ENCODE measurements around the gene IER2.
"Not testable (repeated sequence)": the region's sequence is repeated elsewhere in the genome, so short reads cannot be mapped to it uniquely, and the experiment has no call there.

IER2 gene

DNA sequence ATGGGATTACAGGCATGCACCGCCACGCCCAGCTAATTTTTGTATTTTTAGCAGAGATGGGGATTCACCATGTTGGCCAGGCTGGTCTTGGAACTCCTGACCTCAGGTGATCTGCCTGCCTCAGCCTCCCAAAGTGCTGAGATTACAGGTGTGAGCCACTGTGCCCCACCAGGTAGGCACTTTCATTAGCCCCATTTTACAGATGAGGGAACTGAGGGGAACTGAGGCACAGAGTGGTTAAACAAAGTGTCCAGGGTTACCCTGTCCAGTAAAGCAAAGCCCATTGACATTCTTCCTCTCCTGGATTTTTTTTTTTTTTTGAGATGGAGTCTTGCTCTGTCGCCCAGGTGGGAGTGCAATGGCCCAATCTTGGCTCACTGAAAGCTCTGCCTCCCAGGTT is 15.9 kb downstream of the IER2 start:
- FAIRE-seq = not testable (repeated sequence)

DNA sequence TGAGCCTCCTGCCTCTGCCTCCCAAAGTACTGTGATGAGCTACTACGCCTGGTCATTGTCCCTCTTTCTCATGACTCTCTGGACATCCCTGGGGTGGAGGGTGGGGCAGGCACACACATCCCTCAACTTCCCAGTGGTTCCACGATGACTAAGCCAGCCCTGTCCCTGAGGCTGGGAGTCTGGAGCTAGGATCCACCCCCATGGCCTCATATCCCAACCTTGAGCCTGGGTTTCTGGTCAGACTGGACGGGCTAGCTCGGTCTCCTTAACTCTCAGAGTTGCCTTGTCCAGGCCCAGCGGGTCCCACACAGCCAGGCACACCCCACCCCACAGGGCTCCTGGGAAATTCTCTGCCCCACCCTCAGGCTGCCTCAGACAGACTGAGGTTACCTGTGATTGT is 19.6 kb downstream of the IER2 start:
- FAIRE-seq = no peak

DNA sequence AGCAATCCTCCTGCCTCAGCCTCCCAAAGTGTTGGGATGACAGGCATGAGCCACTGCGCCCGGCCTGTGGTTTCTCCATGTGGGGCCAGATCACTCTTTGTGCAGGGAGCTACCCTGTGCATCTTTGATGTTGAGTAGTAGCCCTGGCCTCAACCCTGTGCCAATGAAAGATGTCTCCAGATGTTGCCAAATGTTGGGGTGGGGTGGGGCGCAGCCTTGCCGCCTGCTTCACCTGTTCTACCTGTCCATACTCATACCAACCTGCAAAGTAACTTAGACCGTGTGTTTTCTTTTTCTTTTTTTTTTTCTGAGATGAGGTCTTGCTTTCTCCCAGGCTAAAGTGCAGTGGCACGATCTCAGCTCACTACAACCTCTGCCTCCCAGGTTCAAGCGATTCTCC is 20.9 kb downstream of the IER2 start:
- no peak for FAIRE-seq

- no peak for FAIRE-seq
These were observed 22.3 kb downstream of the IER2 start for GRCh38 chr19:13172346-13173138.

DNA sequence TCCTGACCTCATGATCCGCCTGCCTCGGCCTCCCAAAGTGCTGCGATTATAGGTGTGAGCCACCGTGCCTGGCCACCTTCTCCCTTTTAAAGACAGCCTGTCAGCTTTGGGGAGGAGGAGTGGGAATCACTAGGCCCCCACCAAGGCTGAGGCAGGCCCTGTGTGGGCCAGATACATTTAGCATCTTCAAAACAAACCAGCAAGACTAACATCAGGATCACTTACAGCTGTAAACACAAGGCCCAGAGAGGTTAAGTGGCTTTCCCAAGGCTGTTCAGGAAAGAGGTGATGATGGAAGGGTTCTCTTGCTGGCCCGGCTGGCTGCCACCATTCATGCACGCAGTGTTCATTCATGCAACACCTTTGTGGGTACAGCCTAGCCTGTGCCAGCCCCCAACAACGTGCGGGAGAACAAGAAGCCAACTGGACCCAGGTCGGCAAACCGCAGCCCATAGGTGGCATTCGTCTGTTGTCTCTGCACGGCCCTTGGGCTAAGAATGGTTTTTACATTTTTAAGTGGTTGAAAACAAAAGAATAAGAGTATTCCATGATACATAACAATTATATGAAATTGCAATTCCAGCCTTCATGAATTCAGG is 23.0 kb downstream of the IER2 start:
- FAIRE-seq = no peak

GRCh38 chr19:13176345-13176744 is 26.1 kb downstream of the IER2 start:
- no peak for FAIRE-seq

GRCh38 chr19:13177584-13177983 is 27.4 kb downstream of the IER2 start:
- not testable (repeated sequence) for FAIRE-seq

GRCh38 chr19:13178291-13178690 is 28.1 kb downstream of the IER2 start:
- not testable (repeated sequence) for FAIRE-seq

DNA sequence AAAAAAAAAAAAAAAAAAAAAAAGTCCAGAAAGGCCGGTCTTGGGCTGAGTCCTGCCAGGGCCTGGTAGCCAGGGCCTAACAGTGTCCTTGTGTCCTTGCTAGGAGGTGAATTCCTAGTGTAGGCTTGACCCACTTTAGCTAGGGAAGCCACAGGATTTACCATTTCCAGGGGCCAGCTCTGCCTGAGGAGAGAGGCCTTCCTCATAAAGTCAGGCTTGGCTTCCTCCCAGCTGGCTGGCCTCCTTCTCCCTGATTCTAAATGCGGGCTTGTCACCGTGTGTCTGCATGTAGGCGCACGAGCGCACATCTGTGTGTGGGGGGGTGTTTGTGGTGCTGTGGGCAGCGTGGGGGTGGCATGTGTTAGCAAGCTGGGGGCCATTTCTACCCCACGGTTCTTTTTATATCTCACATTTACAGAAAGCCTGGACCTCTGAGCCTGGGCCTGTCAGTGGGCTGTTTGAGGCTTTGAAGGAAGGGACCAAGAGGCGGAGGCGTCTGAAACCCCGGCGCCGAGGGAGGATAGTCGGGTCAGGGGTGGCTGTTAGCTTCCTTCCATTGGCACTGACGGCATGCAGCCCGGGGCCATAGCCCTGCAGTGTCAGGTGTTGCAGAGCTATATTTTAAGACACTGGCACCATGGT is 31.7 kb downstream of the IER2 start:
- FAIRE-seq = no peak

GRCh38 chr19:13184926-13185325 is 34.7 kb downstream of the IER2 start:
- not testable (repeated sequence) for FAIRE-seq

DNA sequence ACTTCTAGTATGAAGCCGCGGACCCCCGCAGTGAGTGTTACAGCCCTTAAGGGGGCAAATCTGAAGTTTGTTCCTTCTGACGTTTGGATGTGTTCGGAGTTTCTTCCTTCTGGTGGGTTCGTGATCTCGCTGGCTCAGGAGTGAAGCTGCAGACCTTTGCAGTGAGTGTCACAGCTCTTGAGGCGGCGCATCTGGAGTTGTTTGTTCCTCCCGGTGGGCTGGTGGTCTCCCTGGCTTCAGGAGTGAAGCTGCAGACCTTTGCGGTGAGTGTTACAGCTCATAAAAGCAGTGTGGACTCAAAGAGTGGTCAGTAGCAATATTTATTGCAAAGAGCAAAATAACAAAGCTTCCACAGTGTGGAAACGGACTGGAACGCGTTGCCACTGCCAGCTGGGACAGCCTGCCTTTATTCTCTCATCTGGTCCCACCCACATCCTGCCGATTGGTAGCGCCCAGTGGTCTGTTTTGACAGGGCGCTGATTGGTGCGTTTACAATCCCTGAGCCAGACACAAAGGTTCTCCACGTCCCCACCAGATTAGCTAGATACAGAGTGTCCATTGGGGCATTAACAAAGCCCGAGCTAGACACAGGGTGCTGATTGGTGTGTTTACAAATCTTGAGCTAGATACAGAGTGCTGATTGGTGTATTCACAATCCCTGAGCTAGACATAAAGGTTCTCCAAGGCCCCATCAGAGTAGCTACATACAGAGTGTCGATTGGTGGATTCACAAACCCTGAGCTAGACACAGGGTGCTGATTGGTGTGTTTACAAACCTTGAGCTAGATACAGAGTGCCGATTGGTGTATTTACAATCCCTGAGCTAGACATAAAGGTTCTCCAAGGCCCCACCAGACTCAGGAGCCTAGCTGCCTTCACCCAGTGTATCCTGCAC is 35.8 kb downstream of the IER2 start:
- not testable (repeated sequence) for FAIRE-seq

DNA sequence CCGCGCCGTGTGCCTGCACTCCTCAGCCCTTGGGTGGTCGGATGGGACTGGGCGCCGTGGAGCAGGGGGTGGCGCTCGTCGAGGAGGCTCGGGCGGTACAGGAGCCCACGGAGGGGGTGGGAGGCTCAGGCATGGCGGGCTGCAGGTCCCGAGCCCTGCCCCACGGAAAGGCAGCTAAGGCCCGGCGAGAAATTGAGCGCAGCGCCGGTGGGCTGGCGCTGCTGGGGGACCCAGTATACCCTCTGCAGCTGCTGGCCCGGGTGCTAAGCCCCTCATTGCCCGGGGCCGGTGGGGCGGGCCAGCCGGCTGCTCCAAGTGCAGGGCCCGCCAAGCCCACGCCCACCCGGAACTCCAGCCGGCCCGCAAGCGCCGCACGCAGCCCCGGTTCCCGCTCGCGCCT is 36.5 kb downstream of the IER2 start:
- not testable (repeated sequence) for FAIRE-seq

DNA sequence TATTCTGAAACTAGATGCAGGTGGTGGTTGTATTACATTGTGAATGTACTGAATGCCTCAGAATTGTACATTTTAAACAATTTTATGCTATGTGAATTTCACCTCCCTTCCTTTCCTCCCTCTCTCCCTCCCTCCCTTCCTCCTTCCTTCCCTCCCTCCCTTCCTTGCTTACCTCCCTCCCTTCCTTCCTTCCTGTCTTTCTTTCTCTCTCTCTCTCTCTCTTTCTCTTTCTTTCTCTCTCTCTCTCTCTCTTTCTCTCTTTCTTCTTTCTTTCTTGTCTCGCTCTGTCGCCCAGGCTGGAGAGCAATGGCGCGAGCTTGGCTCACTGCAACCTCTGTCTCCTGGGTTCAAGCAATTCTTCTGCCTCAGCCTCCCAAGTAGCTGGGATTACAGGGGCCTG is 37.2 kb downstream of the IER2 start:
- no peak for FAIRE-seq

- FAIRE-seq = no peak
These were observed 39.4 kb downstream of the IER2 start for GRCh38 chr19:13189600-13189999.

DNA sequence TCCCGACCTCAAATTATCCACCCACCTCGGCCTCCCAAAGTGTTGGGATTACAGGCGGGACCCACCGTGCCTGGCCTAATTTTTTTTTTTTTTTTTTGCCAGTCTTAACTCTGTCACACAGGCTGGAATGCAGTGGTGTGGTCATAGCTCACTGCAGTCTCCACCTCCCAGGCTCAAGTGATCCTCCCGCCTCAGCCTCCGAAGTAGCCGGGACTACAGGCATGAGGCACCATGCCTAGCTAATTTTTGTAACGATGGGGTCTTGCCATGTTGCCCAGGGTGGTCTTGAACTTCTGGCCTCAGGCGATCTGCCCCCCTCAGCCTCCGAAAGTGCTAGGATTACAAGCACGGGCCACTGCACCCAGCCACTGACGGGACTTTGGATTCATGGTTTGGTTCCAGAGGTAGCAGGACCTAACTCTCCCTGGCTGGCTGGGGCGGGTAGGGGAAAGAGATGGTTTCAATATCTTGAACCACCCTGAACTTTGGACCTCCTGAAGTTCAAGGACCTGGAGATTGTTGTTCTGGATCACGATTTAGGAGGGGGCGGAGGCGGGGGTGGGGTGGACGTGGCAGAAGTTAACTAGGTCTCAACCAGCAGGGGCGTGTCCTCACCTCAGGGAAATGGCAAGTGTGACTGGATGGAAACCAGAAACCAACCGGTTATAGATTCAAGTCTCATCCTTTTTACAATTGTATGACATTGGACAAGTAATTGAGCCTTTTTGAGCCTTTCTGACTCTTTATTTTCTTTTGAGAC is 40.8 kb downstream of the IER2 start:
- no peak for FAIRE-seq

DNA sequence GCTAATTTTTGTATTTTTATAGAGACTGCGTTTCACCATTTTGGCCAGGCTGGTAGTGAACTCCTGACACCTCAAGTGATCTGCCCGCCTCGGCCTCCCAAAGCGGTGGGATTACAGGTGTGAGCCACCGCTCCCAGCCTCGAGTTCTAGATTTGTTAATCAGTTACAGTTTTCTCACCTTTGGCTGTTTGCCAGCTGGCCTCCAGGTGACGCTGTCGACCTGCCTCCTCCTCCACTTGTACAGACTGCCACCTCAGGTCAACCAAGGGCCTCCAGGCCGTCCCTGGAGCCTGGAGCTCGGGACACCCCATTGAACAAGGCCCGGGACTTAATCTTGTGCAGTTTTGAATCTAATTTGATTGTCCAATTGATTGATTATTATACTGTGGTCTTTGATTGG is 45.5 kb downstream of the IER2 start:
- no peak for FAIRE-seq

DNA sequence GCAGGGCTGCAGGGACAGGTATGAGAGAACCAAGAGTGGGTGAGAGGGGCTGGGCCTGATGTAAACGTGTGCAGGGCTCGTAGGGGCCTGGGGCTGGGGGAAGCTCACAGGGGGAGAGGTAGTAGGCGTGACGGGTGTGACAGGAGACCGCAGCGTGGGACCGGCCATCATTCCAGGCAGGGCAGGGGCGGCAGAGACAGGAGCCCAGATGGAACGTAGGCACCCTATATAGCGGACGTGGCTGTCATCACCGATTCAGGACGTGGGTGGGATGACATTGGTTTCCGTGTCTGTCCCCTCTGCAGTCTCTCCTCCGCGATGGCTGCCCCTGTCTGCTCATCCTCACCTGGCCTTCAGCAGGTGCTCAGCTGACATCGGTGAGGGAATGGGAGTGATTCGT is 48.4 kb downstream of the IER2 start:
- no peak for FAIRE-seq

DNA sequence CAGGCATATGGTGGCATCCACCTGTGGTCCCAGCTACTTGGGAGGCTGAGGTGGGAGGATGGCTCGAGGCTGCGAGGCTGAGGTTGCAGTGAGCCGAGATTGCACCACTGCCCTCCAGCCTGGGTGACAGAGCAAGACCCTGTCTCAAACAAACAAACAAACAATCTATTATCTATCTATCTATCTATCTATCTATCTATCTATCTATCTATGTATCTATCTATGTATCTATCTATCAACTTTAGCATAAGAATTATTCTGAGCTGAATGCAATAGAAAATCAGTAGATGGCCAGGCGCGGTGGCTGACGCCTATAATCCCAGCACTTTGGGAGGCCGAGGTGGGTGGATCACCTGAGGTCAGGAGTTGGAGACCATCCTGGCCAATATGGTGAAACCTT is 51.9 kb downstream of the IER2 start:
- FAIRE-seq = not testable (repeated sequence)

All from G401.6 (cell line).